ENCODE results near the gene TNP1. TPM values are rescaled to one million over a fixed set of nuclear protein-coding genes. Genes with fewer than 3 reads are reported as not detected.

Gene TNP1
- total RNA-seq, 1 experiment from 2014 or later: not detected

DNA sequence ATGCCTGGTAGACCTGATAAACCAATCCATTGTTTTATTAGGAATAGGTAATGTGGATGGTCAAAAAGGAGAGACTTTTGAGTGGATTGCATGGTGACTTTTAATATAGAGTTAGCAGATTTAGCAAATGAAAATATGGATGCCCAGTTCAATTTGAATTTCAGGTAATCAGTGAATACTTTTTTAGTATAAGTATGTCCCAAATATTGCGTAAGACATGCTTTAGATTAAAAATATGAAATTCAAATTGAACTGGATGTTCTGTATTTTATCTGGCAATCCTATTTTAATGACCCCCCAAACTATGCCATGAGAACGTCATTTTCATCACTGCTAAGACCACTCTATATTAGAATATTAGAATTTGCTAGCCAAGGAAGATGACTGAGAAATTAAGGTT is 30.3 kb upstream of the TNP1 start:
- TF ChIP-seq, protein P1, sequence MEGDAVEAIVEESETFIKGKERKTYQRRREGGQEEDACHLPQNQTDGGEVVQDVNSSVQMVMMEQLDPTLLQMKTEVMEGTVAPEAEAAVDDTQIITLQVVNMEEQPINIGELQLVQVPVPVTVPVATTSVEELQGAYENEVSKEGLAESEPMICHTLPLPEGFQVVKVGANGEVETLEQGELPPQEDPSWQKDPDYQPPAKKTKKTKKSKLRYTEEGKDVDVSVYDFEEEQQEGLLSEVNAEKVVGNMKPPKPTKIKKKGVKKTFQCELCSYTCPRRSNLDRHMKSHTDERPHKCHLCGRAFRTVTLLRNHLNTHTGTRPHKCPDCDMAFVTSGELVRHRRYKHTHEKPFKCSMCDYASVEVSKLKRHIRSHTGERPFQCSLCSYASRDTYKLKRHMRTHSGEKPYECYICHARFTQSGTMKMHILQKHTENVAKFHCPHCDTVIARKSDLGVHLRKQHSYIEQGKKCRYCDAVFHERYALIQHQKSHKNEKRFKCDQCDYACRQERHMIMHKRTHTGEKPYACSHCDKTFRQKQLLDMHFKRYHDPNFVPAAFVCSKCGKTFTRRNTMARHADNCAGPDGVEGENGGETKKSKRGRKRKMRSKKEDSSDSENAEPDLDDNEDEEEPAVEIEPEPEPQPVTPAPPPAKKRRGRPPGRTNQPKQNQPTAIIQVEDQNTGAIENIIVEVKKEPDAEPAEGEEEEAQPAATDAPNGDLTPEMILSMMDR (conservative IDR thresholded peaks at IDR 0.05): no peak
- peaks cover 2% of the 10 kb centered on the region; the same call in 1 of the 2 replicates for H3K4me1 ChIP-seq (ENCODE audit: insufficient read depth, low read length)
- H3K9me3 ChIP-seq (ENCODE audit: control insufficient read depth, low read depth, low read length): no peaks in the 10 kb centered on the region
- H4K20me1 ChIP-seq (ENCODE audit: control insufficient read depth, insufficient read depth, insufficient read length): no peaks in the 10 kb centered on the region
- H3K4me3 Mint-ChIP-seq: no peak overlapping the region
- H3K23me2 ChIP-seq (ENCODE audit: insufficient read length, low read depth, low read length, poor library complexity, severe bottlenecking): no peaks in the 10 kb centered on the region
- H3K18ac ChIP-seq (ENCODE audit: insufficient read length, low read depth, low read length): no peak overlapping the region
- DNase-seq: no peak
- H2BK5ac ChIP-seq (ENCODE audit: insufficient read length, low read length): no peak overlapping the region
- H4K8ac ChIP-seq (replicated peaks; ENCODE audit: insufficient read length, low read depth, low read length): no peak overlapping the region
- H2AFZ ChIP-seq (ENCODE audit: low read length): no peak overlapping the region
- no peak overlapping the region for H2BK12ac ChIP-seq (ENCODE audit: insufficient read length, low read depth, low read length)
- no CpG with 5 or more reads among the region's 2 CpGs for WGBS (ENCODE audit: extremely low coverage, insufficient read length, low lambda C conversion rate)
- no peak overlapping the region for H2BK20ac ChIP-seq (ENCODE audit: low read depth, low read length, poor library complexity, severe bottlenecking)
- H2BK120ac ChIP-seq (ENCODE audit: low read depth, low read length, poor library complexity, severe bottlenecking): no peak overlapping the region
- no peak overlapping the region for H4K91ac ChIP-seq (ENCODE audit: insufficient read length, low read depth, low read length)
- no peaks in the 10 kb centered on the region for H3K79me1 ChIP-seq (ENCODE audit: insufficient read depth, low read depth, low read length, poor library complexity, severe bottlenecking)
- no peak overlapping the region for H3K14ac ChIP-seq (ENCODE audit: insufficient read depth, low read length)
- H3K9me3 Mint-ChIP-seq: peaks cover 2 to 6% of the 10 kb centered on the region in 2 experiments; a peak in 3 of 5 replicates
- H3T11ph ChIP-seq (ENCODE audit: low read length): no peak overlapping the region
- no peak overlapping the region for H3K4me2 ChIP-seq (ENCODE audit: insufficient read depth, insufficient read length, low read length)
- no peak overlapping the region for H2AK5ac ChIP-seq (ENCODE audit: insufficient read length, low read length)
- H3K27me3 Mint-ChIP-seq (ENCODE audit: low read depth): peaks cover 22% of the 10 kb centered on the region
- H3K27ac ChIP-seq (ENCODE audit: insufficient read length, low read depth, low read length): no peak overlapping the region
- H2BK15ac ChIP-seq (ENCODE audit: low read depth, low read length): no peak overlapping the region
- H3K4ac ChIP-seq (ENCODE audit: low read depth, low read length): no peak overlapping the region
- H3K36me3 Mint-ChIP-seq (ENCODE audit: insufficient read depth in 1 of 3, low read depth in 3 of 3): peaks cover 2 to 4% (median 3%) of the 10 kb centered on the region in 3 experiments; a peak in 3 of 7 replicates
- no peak overlapping the region for H4K5ac ChIP-seq (ENCODE audit: insufficient read length, low read depth, low read length)
- H3K4me1 Mint-ChIP-seq: peaks cover 13 to 20% of the 10 kb centered on the region in 2 experiments
- no peak overlapping the region for H3K9ac ChIP-seq (ENCODE audit: extremely low read depth, insufficient read length, low read length)
- no peaks in the 10 kb centered on the region for H3K27me3 ChIP-seq (ENCODE audit: insufficient read depth, low read length)
- H3K79me2 ChIP-seq (ENCODE audit: insufficient read depth, low read length): no peaks in the 10 kb centered on the region
- H3K56ac ChIP-seq (ENCODE audit: insufficient read length, low read depth, low read length): no peak overlapping the region
- H3K27ac Mint-ChIP-seq: no peak overlapping the region
- no peak overlapping the region for H3K23ac ChIP-seq (ENCODE audit: insufficient read length, low read depth, low read length)

Measured in H9 (cell line).